Liver (tissue), 3 donors: ENCODE measurements around the gene PUS10.

Source experiments
- FOXA1 ChIP-seq: IDR thresholded peaks from 2 replicates; pipeline ENCODE4 v1.6.1; 2016; ENCODE audit warnings: antibody characterized with exemption
- JUND ChIP-seq, 2 donors: IDR thresholded peaks; 2 replicates each; pipeline ENCODE4 v1.6.1; 2016; ENCODE audit warnings: antibody characterized with exemption in 2 of 2
- RAD21 ChIP-seq, 2 donors: IDR thresholded peaks; 2 replicates each; pipeline ENCODE4 v1.6.1; 2016; ENCODE audit warnings: antibody characterized with exemption in 2 of 2, mild to moderate bottlenecking in 2 of 2
- SP1 ChIP-seq: IDR thresholded peaks from 2 replicates; pipeline ENCODE4 v1.6.1; 2018; ENCODE audit warnings: antibody characterized with exemption, mild to moderate bottlenecking
- YY1 ChIP-seq: IDR thresholded peaks from 2 replicates; pipeline ENCODE4 v1.6.1; 2016; ENCODE audit warnings: antibody characterized with exemption, mild to moderate bottlenecking
- TF ChIP-seq, protein P1 (sequence below): fragments of 150-350 bp; IDR thresholded peaks from 2 replicates; pipeline ENCODE4 v1.5.1; 2017; ENCODE audit warnings: improper control_type of control experiment, low read depth, low read length; ENCODE audit not compliant: missing input control
- TF ChIP-seq, protein P2 (sequence below): IDR thresholded peaks from 2 replicates; pipeline ENCODE4 v1.6.1; 2016; ENCODE audit warnings: antibody characterized with exemption
- TF ChIP-seq, protein P3 (sequence below): IDR thresholded peaks from 2 replicates; pipeline ENCODE4 v1.6.1; 2016; ENCODE audit warnings: antibody characterized with exemption
- TF ChIP-seq, protein P4 (sequence below): IDR thresholded peaks from 2 replicates; pipeline ENCODE4 v1.6.1; 2016; ENCODE audit warnings: antibody characterized with exemption
- TF ChIP-seq, protein P5 (sequence below): IDR thresholded peaks from 2 replicates; pipeline ENCODE4 v1.6.1; 2016; ENCODE audit warnings: antibody characterized with exemption, mild to moderate bottlenecking
- donor health status: healthy.
- donor health status: healthy.

DNA sequence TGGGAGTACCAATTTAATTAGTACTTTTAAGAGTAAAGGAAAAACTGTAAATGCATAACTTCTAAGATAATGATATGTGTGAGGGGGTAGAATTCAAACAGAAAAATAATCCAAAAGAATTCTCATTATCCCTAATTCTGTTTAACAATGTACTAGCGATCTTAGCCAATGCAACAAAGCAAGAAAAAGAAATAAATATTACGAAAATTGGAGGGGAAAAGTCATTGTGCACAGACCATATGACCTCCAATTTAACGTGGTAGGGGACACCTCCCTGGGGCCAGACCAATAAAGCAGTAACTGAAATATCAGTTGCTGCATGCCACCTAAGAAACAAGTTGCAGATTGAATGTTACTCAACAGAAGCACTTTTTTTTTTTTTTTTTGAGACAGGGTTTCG is 26.4 kb downstream of the PUS10 start:
- TF ChIP-seq, protein P1, sequence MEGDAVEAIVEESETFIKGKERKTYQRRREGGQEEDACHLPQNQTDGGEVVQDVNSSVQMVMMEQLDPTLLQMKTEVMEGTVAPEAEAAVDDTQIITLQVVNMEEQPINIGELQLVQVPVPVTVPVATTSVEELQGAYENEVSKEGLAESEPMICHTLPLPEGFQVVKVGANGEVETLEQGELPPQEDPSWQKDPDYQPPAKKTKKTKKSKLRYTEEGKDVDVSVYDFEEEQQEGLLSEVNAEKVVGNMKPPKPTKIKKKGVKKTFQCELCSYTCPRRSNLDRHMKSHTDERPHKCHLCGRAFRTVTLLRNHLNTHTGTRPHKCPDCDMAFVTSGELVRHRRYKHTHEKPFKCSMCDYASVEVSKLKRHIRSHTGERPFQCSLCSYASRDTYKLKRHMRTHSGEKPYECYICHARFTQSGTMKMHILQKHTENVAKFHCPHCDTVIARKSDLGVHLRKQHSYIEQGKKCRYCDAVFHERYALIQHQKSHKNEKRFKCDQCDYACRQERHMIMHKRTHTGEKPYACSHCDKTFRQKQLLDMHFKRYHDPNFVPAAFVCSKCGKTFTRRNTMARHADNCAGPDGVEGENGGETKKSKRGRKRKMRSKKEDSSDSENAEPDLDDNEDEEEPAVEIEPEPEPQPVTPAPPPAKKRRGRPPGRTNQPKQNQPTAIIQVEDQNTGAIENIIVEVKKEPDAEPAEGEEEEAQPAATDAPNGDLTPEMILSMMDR, result no peak
- TF ChIP-seq, protein P2, sequence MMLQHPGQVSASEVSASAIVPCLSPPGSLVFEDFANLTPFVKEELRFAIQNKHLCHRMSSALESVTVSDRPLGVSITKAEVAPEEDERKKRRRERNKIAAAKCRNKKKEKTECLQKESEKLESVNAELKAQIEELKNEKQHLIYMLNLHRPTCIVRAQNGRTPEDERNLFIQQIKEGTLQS, result no peak
- TF ChIP-seq, protein P3, sequence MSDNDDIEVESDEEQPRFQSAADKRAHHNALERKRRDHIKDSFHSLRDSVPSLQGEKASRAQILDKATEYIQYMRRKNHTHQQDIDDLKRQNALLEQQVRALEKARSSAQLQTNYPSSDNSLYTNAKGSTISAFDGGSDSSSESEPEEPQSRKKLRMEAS, result no peak
- TF ChIP-seq SP1 (no peak), JUND (IDR thresholded peaks at IDR 0.05) (no peak), RAD21 (IDR thresholded peaks at IDR 0.05) (no peak), YY1 (no peak), FOXA1 (no peak)
- TF ChIP-seq, protein P4, sequence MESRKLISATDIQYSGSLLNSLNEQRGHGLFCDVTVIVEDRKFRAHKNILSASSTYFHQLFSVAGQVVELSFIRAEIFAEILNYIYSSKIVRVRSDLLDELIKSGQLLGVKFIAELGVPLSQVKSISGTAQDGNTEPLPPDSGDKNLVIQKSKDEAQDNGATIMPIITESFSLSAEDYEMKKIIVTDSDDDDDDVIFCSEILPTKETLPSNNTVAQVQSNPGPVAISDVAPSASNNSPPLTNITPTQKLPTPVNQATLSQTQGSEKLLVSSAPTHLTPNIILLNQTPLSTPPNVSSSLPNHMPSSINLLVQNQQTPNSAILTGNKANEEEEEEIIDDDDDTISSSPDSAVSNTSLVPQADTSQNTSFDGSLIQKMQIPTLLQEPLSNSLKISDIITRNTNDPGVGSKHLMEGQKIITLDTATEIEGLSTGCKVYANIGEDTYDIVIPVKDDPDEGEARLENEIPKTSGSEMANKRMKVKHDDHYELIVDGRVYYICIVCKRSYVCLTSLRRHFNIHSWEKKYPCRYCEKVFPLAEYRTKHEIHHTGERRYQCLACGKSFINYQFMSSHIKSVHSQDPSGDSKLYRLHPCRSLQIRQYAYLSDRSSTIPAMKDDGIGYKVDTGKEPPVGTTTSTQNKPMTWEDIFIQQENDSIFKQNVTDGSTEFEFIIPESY, result no peak
- TF ChIP-seq, protein P5, sequence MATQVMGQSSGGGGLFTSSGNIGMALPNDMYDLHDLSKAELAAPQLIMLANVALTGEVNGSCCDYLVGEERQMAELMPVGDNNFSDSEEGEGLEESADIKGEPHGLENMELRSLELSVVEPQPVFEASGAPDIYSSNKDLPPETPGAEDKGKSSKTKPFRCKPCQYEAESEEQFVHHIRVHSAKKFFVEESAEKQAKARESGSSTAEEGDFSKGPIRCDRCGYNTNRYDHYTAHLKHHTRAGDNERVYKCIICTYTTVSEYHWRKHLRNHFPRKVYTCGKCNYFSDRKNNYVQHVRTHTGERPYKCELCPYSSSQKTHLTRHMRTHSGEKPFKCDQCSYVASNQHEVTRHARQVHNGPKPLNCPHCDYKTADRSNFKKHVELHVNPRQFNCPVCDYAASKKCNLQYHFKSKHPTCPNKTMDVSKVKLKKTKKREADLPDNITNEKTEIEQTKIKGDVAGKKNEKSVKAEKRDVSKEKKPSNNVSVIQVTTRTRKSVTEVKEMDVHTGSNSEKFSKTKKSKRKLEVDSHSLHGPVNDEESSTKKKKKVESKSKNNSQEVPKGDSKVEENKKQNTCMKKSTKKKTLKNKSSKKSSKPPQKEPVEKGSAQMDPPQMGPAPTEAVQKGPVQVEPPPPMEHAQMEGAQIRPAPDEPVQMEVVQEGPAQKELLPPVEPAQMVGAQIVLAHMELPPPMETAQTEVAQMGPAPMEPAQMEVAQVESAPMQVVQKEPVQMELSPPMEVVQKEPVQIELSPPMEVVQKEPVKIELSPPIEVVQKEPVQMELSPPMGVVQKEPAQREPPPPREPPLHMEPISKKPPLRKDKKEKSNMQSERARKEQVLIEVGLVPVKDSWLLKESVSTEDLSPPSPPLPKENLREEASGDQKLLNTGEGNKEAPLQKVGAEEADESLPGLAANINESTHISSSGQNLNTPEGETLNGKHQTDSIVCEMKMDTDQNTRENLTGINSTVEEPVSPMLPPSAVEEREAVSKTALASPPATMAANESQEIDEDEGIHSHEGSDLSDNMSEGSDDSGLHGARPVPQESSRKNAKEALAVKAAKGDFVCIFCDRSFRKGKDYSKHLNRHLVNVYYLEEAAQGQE, result no peak
